HG02938 (cell line): ENCODE measurements around the gene NFIB.
A peak's percentile ranks its signal among the peaks of the same experiment; 100 is the strongest.

ENCODE experiments used
- ATAC-seq: cut with Tn5 transposase; IDR thresholded peaks from one replicate; pipeline ENCODE4 v1.9.1; 2021; ENCODE audit warnings: mild to moderate bottlenecking, moderate library complexity; ENCODE audit not compliant: unreplicated experiment

The NFIB gene

DNA sequence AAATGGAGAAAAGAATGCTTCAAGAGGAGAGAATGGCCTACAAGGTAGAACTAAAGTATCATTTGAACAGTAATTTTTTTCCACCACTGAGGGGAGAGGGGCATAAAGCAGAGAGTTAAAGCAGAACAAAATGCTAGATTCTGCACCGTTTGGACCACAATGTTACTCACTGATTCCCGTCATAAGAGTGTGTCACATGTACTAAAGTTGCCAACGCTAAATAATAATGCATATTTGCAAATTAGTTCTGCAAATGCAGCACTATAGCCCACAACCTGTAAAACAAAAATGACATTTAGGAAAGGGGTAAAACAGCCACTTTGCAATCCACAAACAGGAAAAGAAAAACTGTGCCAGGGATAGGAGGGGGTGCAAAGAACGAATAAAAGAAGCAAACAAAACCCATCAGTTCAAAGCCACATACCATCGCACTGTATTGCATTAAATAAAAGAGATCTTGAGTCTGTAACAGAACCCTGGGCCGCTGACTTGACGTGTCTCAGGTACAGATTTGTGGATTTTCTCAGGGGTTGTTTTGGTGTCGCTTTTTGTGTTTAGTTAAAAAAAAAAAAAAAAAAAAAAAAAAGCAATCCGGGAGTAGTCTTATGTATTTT lies 7.7 kb upstream of the NFIB start:
- ATAC-seq: no peak

DNA sequence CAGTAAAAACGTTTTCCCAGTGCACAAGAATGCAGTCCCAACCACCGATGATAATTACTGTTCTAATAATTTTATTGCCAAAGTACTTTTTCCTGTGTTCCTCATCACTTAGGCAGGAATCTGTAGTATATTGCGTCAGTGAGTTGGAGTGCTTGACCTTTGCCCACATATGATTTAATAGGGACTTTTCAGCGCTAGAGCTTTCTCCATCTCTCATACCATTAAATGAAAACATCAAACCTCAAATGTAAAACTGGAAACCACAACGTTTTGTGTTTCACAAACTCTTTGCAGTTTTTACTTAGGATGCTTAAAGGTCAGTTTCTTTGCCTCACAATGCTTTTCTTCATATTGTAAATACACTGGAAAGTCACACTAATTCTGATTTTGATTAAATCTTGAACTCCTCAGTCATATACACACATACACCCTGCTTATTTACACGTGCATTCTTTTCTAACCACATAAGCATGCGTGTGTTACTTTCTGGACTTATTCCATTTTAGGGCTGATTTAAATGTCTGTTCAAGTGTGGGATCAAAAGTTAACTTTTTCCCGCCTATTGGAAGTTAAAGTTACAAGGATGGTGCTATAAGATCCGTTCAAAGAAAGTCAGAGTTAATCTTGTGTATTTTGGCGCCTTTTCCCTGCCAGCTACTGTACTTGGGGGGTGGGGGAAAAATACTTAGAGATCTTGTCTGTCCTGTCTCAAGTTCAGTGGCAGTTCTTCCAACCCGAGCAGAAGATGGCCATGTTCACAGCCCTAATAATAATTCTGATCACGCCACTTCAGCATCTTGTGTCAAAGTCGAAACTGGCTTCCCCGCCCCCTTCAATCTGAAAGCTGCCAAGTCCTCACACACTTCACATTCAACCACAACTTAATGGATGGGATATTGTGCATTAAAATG lies 6.6 kb upstream of the NFIB start:
- ATAC-seq: no peak

DNA sequence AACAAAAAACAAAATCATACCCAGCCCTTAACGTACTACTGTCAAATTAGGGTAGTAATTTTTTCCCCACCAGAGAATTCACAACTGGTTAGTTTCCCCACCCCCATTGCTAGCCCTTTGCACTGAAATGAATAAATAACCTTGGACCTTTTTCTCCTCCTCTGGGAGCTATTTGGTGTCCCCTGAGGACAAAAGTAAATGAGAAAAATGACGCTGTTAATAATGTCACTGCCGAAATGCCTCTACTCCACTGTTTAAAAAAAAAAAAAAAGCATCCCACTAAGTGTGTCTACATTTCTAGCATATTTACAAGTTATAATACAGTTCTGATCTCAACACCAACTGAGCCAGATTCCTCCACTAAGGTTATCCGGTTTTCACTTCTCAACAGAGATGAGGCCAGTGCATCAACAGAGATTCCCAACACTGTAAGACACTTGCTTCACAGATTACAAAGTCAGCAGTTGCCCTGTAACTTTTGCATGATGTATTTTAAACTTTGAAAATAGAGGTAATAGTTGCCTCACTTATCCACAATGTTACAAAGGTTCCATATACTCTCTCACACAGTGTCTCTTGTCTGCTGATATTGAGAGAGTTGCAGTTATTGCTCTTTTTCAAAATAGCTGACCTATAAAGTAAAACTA lies 5.1 kb upstream of the NFIB start:
- ATAC-seq: no peak

DNA sequence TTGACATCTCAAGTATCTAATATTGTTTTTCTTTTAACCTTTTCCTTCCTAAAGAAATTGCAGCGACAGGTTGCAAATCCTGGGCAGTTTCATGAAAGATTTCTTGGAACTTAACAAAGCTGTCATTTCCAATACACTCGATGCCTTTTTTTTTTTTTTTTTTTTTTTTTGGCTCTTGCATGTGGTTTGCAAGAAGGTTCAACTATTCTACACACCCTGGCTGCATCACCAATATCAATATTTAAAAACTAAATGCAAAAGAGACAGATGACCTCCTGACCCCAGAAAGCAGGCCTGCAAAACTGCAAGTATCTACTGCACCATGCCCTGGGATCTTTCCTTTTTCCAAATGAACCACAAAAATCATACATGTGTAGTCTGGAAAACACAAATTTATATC lies 4.4 kb upstream of the NFIB start:
- no peak for ATAC-seq

DNA sequence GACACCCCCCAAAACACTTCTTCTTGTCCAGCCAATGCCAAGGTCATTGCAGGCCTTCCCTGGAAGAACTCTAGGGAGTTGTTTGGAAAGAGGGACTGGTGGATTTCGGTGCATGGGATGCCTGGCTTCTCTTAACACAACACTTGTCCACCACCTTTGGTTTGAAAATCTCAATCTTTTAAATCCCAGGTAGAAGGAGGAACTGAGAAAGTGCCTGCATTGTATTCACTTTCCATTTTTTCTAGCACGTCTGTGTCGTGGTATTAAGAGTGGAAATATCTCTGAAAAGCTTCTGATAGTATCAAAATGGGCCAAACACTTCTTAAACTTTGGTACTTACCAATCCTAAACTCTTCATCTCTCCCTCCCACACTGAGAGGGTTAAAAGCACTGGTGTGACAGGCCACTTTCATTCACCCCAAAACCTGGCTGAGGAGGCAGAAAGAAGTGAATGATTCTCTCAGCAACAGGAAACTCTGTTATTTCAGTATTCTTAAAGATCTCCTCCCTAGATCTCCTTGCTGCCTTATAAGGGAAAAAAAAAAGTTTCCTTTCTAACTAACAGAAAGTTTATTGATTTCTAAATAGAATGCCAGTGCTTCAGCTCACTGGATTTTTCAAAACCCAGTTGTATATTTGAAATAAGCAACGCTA lies 3.9 kb upstream of the NFIB start:
- peak; percentile 30 for ATAC-seq

DNA sequence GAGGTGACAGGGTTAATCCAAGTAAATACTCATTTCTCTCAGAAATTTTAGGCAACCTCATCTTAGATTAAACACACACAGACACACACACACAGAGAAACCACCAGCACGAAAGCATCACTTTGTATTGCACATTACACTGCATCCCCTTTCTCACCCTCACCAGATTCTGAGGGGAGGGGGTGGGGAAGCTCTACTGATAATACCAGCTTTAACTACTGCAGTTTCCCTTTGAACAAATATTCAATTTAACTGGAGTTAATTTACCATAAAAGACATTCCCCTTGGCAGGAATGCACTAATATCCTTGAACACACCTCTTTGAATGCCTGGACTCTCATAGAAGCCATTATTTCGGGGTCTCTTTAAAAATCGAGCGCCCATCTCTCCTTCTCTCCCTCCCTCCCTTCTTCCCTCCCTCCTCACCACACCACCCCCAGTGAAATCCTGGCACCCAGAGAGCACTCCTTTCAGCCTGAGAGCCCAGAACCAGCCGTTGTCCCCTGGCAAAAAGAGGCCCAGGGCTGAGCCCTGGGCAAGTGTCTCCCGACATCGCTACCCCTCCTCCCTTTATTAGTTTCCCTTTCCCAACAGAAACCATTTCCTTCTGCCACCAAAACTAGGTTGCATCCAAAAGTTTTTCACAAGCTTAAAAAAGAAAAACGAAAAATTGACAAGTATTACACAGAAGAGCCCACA lies 2.8 kb upstream of the NFIB start:
- no peak for ATAC-seq

DNA sequence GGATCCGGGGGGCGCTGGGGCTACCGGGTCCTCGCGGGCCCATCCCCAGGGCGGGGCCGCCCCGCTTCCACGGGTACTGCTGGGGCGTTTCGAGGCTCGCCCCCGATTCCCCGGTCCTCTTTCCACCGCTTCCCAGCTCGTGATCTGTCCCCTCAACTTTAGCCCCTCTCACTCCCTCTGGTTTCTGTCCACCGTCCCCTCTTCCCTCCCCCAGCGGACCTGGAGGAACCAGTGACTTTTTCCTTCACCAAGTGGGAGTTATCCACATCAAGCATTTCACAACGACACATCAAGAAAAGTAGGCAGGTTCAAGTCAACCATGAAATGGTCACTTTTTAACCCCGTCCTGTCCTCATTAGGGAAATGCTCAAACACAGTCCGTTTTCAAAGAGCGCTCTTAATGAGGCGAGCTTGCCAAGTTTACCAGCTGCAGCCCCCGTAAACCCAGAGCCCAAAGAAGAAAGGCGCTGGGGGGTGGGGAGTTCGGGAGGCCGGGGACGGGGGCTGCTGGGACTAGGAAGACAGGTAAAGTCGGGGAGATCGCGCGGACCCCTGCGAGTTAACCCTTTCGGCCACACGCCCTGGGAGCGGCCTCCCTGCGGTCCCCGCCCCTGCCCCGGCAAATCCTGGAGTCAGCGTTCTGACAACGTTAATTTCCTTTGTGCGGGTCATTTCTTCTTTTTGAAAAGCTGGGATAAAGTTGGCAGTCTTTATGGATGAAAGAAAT lies 2.1 kb upstream of the NFIB start:
- ATAC-seq: no peak

DNA sequence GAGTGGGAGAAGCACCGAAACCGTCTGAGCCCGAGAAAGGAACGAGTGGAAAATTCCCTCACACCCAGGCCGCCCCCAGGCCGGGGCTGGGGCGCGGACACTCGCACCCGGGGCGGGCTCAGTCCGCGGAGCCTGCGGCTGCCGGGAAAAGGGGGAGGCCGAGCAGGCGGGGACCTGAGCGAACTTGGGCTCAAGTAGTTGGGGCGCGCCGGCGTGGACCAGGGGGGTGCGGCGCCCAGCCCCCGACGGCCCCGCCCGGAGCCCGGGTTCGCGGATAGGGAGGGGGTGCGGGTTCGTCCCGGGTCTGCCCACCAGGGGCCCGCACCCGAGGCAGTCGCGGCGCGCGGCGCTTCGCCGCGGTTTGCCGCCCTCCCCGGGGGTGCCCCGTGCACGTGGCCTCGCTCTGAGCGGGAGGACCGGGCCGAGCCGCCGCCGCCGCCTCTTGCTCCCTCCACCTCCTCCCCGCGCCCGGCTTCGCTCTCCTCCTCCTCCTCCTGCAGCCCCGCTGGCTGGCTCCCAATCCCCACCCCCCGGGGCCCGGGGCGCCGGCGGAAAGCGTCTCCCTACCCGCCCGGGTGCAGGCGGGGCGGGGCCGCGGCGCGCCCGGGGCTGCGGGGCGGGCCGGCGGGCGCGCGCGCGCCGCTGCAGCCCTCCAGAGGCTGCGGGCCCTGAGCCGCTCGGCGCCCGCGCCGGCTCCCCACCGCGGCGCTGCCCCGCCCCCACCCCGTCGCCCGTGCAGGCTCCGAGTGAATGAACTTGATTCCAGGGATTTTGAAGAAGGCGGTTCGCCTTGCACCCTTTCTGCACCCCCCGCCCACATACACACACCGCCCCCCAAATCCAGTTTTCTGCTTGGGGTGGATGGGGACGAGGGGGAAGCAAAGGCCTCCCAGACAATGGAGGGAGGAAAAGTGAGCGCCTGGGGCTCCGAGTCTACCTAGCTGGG lies 1.3 kb upstream of the NFIB start:
- no peak for ATAC-seq

DNA sequence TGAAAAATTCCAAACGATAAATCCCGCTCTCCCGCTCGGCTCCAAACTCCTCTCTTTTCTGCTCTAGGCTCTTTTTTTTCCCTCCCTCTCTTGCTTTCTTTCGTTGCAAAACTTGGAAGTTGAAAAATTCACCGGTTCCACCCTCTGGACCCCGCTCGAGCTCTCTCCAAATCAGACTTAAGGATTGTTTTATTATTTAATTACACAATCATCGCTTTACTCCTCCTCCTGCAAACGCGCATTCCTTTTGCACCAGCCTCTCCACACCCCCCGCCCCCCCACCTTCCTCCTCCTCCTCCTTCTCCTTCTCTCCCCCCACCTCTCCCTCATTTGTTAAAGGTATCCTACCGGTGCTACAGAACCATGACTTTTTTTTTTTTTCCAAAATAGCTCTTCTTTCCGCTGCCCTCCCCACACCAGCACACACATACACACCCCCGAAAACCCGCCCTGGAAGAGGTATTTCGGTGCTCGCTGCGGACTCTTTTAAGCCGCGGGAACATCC lies 535 bp upstream of the NFIB start:
- no peak for ATAC-seq

DNA sequence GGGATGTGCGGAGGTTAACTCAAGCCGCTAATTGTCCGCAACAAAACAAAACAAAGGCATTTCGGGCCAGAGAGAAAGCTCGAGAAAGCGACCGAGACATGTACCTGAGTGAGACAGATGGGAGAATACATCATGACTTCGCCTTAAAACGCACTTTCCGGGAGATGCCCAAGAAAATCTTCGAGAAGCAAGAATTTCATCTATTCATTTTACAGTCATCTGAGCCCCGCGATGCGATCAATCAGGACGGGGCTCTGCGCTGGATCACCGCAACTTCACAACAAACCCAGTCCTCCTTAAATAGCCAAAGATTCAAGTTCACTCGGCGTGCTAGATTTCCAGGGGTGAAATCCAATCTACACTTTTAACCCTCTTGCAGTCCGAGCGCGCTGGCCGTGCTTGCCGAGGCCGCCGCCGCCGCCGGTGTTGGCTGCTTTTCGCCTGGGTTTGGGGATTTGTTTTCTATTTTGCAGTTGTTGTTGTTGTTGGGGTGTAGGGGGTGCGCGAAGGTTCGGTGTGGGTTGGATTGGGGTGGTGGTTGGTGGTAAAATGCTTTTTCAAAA lies 482 bp downstream of the NFIB start:
- no peak for ATAC-seq

DNA sequence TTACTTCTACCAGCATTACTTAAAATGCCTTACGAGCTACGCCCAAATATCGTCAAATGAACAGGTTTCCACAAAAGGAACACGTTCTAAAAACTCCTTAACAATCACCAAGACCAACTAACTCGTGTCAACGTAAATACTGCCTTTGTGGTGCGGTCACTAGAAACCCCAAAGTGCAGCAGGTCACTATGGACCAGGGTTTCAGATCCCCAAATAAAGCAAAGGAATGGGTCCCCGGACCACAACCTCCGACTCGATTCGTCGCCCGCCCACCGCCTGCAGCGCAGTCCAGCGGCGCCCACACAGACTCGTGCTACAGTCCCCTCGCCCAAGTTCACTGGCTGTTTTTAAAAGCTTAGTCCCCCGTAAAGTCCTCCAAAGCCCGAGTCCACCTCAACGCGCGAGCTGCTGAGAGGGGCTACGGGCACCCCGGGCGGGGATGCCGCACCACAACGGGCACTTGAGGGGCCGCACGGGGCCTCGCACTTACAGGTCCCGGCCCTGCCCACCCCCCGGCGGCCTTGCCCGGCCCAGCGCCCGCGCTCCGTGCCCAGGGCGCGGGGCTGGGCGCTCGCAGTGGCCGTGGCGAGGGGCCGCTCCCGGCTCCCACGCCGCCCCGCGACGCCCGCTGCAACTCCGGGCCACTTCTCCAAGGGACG lies 1.1 kb downstream of the NFIB start:
- no peak for ATAC-seq

DNA sequence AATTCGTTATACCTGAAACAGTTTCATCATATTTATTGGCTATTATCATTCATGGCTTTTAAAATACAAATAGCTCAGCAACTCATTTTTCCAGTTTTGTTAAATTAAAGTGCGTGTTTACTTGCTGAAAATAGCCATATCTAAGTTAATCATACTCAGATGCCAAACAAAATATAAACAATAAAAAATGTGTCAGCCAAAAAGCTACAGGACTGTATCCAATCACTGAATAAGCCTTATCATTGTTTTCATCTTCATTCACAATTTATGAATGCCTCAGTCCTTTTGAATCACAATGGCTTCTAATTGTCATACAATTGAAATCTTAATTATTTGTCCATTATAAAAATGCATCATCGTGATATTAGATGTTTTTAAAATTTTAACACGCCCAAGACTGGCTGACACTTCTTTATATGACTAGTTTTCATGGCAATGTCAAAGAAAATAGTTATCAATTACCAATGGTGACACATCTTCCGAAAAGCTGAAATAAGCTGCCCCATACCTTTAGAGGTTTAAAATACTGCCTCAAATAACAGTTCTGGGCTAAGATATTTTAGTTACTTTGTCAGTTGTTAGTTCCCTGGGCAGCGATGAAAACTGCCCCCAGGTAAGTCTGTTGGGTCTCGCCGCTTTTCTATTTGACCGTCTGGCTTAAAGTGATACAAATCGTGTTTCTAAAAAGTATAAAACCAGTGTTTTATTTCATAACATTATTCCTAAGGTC lies 1.8 kb downstream of the NFIB start:
- ATAC-seq: no peak

DNA sequence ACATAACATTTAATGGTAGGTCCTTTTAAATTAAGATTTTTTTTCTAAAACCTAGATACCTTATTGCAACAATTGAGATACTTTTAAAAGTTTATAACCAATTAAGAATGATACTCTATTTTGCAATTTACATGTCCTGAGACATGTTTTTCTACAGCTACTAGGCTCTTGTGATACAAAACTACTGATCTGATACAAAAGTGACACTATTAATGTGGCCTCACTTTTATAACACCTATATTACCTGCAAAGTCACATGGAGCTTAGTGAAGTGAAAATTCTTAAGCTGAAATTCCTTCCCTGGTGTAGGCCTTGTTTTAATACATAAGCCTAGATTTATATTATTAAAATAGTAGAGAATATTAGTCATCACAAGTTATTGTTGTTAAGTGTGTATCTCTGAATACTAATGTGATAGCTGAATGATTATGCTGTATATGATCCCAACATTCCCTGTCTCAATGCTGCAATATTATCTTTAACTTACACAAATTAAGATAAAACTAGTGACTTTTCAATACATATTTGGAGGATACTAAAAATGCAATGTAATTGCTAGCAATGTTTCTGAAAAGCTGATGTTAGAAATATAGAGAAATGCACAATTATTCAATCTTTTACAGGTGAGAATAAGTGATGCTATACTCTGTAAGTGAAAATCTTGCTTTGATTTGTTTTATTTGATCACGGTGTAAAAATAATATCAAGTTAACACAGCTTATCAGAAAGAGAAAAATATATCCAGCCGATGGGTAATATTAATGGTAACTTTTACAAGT lies 2.6 kb downstream of the NFIB start:
- no peak for ATAC-seq

DNA sequence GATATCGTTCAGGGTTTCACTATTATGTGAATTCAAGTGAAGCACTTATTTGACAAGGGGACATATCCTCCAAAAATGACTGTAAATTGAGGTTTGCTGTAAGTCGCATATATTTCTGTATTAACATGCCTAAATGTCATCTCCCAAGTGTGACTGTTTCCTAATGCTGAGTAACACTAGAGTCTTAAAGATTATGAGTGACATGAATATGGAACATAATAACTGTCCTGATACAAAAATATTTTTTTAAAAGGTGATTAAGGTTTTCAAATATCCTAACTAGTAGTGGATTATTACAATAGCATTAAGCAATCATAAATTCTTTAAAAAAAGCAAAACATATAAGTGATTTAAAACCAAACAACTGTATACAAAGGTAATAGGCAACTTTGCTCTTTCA lies 3.6 kb downstream of the NFIB start:
- no peak for ATAC-seq

DNA sequence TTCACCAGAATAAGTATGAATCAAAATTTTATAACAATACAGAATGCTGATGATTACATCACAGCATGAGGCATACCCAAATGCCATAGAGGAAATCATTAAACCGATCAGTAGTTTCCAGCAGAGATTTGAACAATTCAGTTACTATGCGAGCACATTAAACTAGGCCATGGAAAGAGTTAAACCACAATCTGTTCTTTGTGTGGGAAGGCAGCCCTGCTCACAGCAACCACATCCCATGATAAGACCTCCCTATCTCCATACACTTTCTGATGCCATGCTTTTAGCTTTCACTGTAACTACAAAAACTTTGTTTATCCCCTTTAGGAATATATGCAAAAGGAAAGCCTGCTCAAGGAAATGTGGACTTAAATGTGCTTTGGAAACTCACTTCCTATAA lies 4.5 kb downstream of the NFIB start:
- no peak for ATAC-seq

DNA sequence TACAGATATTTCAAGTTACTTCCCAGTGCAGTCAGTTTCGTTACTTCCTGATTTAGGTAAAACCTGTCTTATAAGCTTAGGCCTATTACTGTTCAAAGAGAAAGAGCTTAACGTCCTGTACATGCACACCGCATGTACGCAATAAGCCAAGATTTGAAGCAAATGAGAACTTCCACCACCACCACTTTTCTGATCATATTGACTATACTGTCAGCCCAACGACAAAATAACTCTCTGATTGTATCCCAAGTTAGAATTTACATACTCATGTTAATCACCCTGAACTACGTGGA lies 5.1 kb downstream of the NFIB start:
- ATAC-seq: no peak
